A673 (cell line): ENCODE data around the gene POU2AF1.

Experiments
- CTCF ChIP-seq: fragments of 300-800, 200-600 bp; sonication (generic); conservative IDR thresholded peaks from 2 replicates; pipeline ENCODE4 v1.5.1; 2017; ENCODE audit warnings: low read depth, mild to moderate bottlenecking, antibody characterized with exemption, low read length, moderate library complexity, mixed read lengths
- EZH2 ChIP-seq: fragments of 200-600 bp; sonication (generic); IDR thresholded peaks from 2 replicates; pipeline ENCODE4 v1.6.1; 2017; ENCODE audit warnings: borderline replicate concordance, low read depth, mild to moderate bottlenecking, mixed read lengths, antibody characterized with exemption, low read length; ENCODE audit not compliant: poor library complexity, severe bottlenecking

GRCh38 chr11:111393096-111393495 lies 14.0 kb upstream of the POU2AF1 start:
- TF ChIP-seq CTCF (no peak), EZH2 (no peak)
